B cell (primary cell): Measurements from ENCODE around the gene ST6GALNAC2. TPM values are rescaled to one million over a fixed set of nuclear protein-coding genes. Genes with fewer than 3 reads are reported as not detected.

Source experiments
- ATAC-seq: fragments of 200-7000 bp; cut with Tn5 transposase; one replicate; pipeline ENCODE4 v1.10.0; 2021; ENCODE audit warnings: low read depth, mild to moderate bottlenecking, moderate number of reproducible peaks, moderate library complexity
- CTCF ChIA-PET: fragments of 350-600 bp; sonication (Branson Sonifier 250); formaldehyde crosslinking; loops from one replicate; lab custom pipeline; 2021; ENCODE audit warnings: antibody characterized with exemption, inconsistent platforms; lab: Charles Lee
- POLR2A ChIA-PET: fragments of 350-600 bp; sonication (Branson Sonifier 250); formaldehyde crosslinking; loops from one replicate; lab custom pipeline; 2021; ENCODE audit warnings: antibody characterized with exemption; lab: Charles Lee
- DNase-seq: peaks from one replicate; pipeline ENCODE4 v3.0.0; 2013
- H2AFZ ChIP-seq: 2 replicates; pipeline ENCODE4 v1.6.1; 2012; ENCODE audit warnings: mild to moderate bottlenecking, low read depth, low read length; ENCODE audit not compliant: insufficient read depth, poor library complexity, severe bottlenecking
- H3K27ac ChIP-seq, 2 donors: 1 replicate in 1 of 2; 2 replicates in 1 of 2; pipeline ENCODE4 v1.5.1; 2012 to 2013; ENCODE audit warnings: low read length in 2 of 2, mild to moderate bottlenecking in 2 of 2, moderate library complexity in 1 of 2
- H3K27me3 ChIP-seq, 4 experiments: fragments of 200-600 bp in 1 of 4; sonication (generic) in 1 of 4; replicated peaks in 1 of 4; 1 replicate in 2 of 4; 2 replicates in 2 of 4; pipeline versions ENCODE4 v1.6.1 to v1.7.0; 2013 to 2016; ENCODE audit warnings: low read length in 3 of 4, mild to moderate bottlenecking in 2 of 4, mixed read lengths in 1 of 4, moderate library complexity in 1 of 4; ENCODE audit not compliant: insufficient read depth in 4 of 4, control insufficient read depth in 3 of 4; ENCODE audit errors: control extremely low read depth in 1 of 4
- H3K36me3 ChIP-seq, 2 experiments: replicated peaks in 1 of 2; 1 replicate in 1 of 2; 2 replicates in 1 of 2; pipeline versions ENCODE4 v1.6.1 to v1.7.1; 2013; ENCODE audit warnings: low read length in 1 of 2; ENCODE audit not compliant: insufficient read depth in 2 of 2, control insufficient read depth in 1 of 2; ENCODE audit errors: control extremely low read depth in 1 of 2, extremely low read depth in 1 of 2
- H3K4me1 ChIP-seq, 2 donors: fragments of 200-600 bp in 1 of 2; sonication (generic) in 1 of 2; 1 replicate in 1 of 2; 2 replicates in 1 of 2; pipeline versions ENCODE4 v1.5.1 to v1.6.1; 2013 to 2017; ENCODE audit warnings: low read length in 2 of 2; ENCODE audit not compliant: control insufficient read depth in 2 of 2, insufficient read depth in 2 of 2
- H3K4me2 ChIP-seq: replicated peaks from 2 replicates; pipeline ENCODE3; 2012; ENCODE audit warnings: mild to moderate bottlenecking, low read depth, low read length; ENCODE audit not compliant: poor library complexity, severe bottlenecking
- H3K4me3 ChIP-seq, 5 experiments: fragments of 200-600 bp in 1 of 5; sonication (generic) in 1 of 5; 1 replicate in 3 of 5; 2 replicates in 2 of 5; pipeline versions ENCODE4 v1.5.1 to v1.7.0; 2011 to 2016; ENCODE audit warnings: low read length in 4 of 5, mild to moderate bottlenecking in 4 of 5, low read depth in 2 of 5, control low read depth in 1 of 5, moderate library complexity in 1 of 5; ENCODE audit not compliant: insufficient read depth in 1 of 5; ENCODE audit errors: control extremely low read depth in 1 of 5, extremely low read depth in 1 of 5
- H3K79me2 ChIP-seq: fragments of 200-600 bp; sonication (generic); one replicate; pipeline ENCODE4 v1.6.0; 2016; ENCODE audit warnings: low read length; ENCODE audit not compliant: control insufficient read depth, insufficient read depth
- H3K9ac ChIP-seq: fragments of 200-600 bp; sonication (generic); 2 replicates; pipeline ENCODE4 v1.6.1; 2017; ENCODE audit warnings: mild to moderate bottlenecking, low read length, moderate library complexity
- H3K9me3 ChIP-seq, 3 donors: one replicate each; pipeline versions ENCODE4 v1.6.1 to v1.7.1; 2013; ENCODE audit warnings: low read length in 2 of 3; ENCODE audit not compliant: control insufficient read depth in 2 of 3, insufficient read depth in 1 of 3; ENCODE audit errors: control extremely low read depth in 1 of 3
- H4K20me1 ChIP-seq: 2 replicates; pipeline ENCODE4 v1.6.0; 2012; ENCODE audit warnings: mild to moderate bottlenecking, low read length; ENCODE audit not compliant: insufficient read depth, control insufficient read depth, poor library complexity, severe bottlenecking
- H3K27ac Mint-ChIP-seq: one replicate; pipeline ENCODE4 v1.8.0; 2021; ENCODE audit warnings: mixed read lengths
- H3K27me3 Mint-ChIP-seq: one replicate; pipeline ENCODE4 v1.8.0; 2021; ENCODE audit warnings: mixed read lengths
- H3K4me1 Mint-ChIP-seq: one replicate; pipeline ENCODE4 v1.8.0; 2021; ENCODE audit warnings: mixed read lengths
- H3K4me3 Mint-ChIP-seq: one replicate; pipeline ENCODE4 v1.8.0; 2021; ENCODE audit warnings: mixed read lengths
- H3K9me3 Mint-ChIP-seq: one replicate; pipeline ENCODE4 v1.8.0; 2022; ENCODE audit warnings: mixed read lengths; ENCODE audit not compliant: insufficient read depth
- CTCF ChIP-seq: fragments of 200-600 bp; IDR thresholded peaks from one replicate; pipeline ENCODE4 v1.8.0; 2022; ENCODE audit warnings: antibody characterized with exemption, mild to moderate bottlenecking
- EZH2 ChIP-seq: IDR thresholded peaks from 2 replicates; pipeline ENCODE4 v1.6.1; 2012; ENCODE audit warnings: borderline replicate concordance, low read depth, mild to moderate bottlenecking, moderate library complexity, low read length; ENCODE audit not compliant: insufficient read depth, poor library complexity, severe bottlenecking
- WGBS: methylation state at CpG from one replicate; pipeline ENCODE4 v1.1.5; 2013; ENCODE audit warnings: missing lambda C conversion rate; ENCODE audit not compliant: insufficient coverage; 5-methylcytosine and 5-hydroxymethylcytosine counted together
- intact Hi-C: fragments of 100-400 bp; cut with micrococcal nuclease; formaldehyde crosslinking; loops from one replicate; pipeline ENCODE4 v1.10.0; 2022
- polyA plus RNA-seq: library from polyadenylated mRNA; depleted of rRNA; stranded (reverse); fragments of >200 nt; gene quantifications from 2 replicates; pipeline ENCODE4 v1.2.3, GENCODE V29; 2012
- total RNA-seq, 2 donors: library from RNA; stranded (reverse); fragments of 120-200 nt in 1 of 2; gene quantifications; 1 replicate in 1 of 2; 2 replicates in 1 of 2; pipeline versions ENCODE4 v1.2.3 to v1.2.4, GENCODE V29; 2013 to 2022

ST6GALNAC2 gene
- total and polyA plus RNA-seq, 2 donors (not counting 1 experiment from before 2014, with no cell fraction given): 0.58 to 2.7 TPM

DNA sequence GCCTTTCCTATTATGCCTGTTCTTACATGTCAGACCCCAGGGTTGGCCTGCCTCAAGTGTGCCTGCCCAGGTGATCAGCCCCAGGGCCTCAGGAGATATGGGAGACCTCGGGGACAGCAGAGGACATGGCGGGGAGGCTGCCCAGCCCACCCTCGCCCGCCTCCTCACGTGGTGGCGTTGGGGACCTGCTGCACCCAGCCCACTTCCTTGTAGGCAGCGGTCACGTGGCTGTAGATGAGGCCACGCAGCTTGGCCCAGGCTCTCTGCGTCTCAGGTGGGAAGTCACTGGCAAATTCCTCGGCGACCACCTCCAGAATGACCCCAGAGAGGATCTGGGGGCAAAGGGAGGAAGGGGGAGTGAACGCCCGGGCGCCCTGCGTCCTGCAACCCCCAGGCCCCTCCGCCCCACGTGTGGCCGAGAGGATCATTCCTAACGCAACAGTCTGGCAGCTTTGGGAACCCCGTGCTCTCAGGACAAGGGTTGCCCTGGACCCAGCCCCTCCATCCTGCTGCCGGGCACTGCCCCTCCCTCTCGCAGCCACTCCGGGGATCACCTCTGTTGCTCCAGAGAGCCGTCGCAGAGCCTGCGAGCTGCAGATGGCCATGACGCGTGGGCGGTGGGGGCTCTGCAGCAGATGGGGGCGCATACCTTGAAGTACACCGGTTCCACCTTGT is 54.7 kb downstream of the ST6GALNAC2 start:
- Histone ChIP-seq H3K27me3 (peaks cover 0 to under 1% (median 0%) of the 10 kb centered on the region in 4 experiments), H3K4me3 (no peak overlapping the region), H3K36me3 (no peaks in the 10 kb centered on the region), H3K9ac (no peak overlapping the region), H3K4me1 (peaks cover 42 to 50% of the 10 kb centered on the region in 2 donors), H4K20me1 (no peaks in the 10 kb centered on the region), H3K4me2 (peak overlapping the region; percentile 98), H3K9me3 (no peaks in the 10 kb centered on the region), H3K79me2 (peaks cover 52% of the 10 kb centered on the region), H3K27ac (peak overlapping the region; percentile 97 to 99), H2AFZ (no peak overlapping the region)
- H3K27ac Mint-ChIP-seq: peak overlapping the region; percentile 89
- WGBS: 74% methylated on average over 27 of the region's 32 CpGs
- TF ChIP-seq EZH2: no peak
- no peak for TF ChIP-seq CTCF
- intact Hi-C loops: no loop called here
- H3K4me3 Mint-ChIP-seq: peak overlapping the region; percentile 67
- ATAC-seq (no peak), DNase-seq (no peak)
- no peaks in the 10 kb centered on the region for H3K9me3 Mint-ChIP-seq
- POLR2A ChIA-PET: no interaction called here
- CTCF ChIA-PET: interaction anchor here (0.9 to 5.2 kb wide), 2 partner anchors 15 to 42 kb away, joined by 4 to 52 read pairs; no protein-coding TSS in a partner anchor
- no peaks in the 10 kb centered on the region for H3K27me3 Mint-ChIP-seq
- H3K4me1 Mint-ChIP-seq: peaks cover 48% of the 10 kb centered on the region

- H3K79me2 ChIP-seq: peaks cover 49% of the 10 kb centered on the region
- TF ChIP-seq CTCF (no peak), EZH2 (no peak)
- H4K20me1 ChIP-seq: no peaks in the 10 kb centered on the region
- peaks cover 42 to 50% of the 10 kb centered on the region in 2 donors for H3K4me1 ChIP-seq
- H3K27ac Mint-ChIP-seq: peak overlapping the region; percentile 89
- H3K4me2 ChIP-seq: peak overlapping the region; percentile 98
- no peaks in the 10 kb centered on the region for H3K27me3 ChIP-seq
- H3K4me3 Mint-ChIP-seq: peak overlapping the region; percentile 67
- POLR2A ChIA-PET: no interaction called here
- no peak overlapping the region for H3K4me3 ChIP-seq
- H3K27me3 Mint-ChIP-seq: no peaks in the 10 kb centered on the region
- CTCF ChIA-PET: interaction anchor here (0.6 to 5.2 kb wide), 3 partner anchors 10 to 16 kb away, joined by 6 to 52 read pairs (median 11); partner anchors contain the start of gene PRCD
- H3K9ac ChIP-seq: peak overlapping the region; percentile 77
- intact Hi-C loops: no loop called here
- H3K27ac ChIP-seq: peak overlapping the region; percentile 97 to 99
- no peak overlapping the region for H2AFZ ChIP-seq
- no peaks in the 10 kb centered on the region for H3K9me3 ChIP-seq
- no peaks in the 10 kb centered on the region for H3K9me3 Mint-ChIP-seq
- ATAC-seq: no peak
- 93% methylated on average over 21 of the region's 23 CpGs for WGBS
- H3K36me3 ChIP-seq: no peaks in the 10 kb centered on the region
- DNase-seq: no peak
- H3K4me1 Mint-ChIP-seq: peaks cover 45% of the 10 kb centered on the region
Measured at GRCh38 chr17:76530095-76530723, 55.5 kb downstream of the ST6GALNAC2 start.
